ENCODE measurements around the gene CHCHD2.

DNA sequence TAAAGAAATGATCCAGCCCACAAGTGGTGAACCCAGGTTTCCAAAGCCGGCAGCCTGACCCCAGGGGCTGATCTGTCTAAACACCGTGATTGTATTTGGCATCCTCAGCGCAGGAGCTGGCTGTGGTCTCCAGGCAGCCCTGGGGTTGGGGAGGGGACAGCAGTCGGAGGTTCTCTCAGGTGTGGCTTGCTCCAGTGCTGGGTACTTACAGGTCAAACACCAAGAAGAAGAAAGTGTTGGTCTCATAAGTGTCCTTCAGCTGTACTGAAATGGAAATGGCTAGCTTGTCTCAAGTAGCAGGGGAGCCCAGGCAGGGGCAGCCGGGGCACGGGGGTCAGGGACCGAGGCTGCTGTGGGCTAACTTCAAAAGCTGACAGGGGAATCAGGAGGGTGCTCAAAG is 19.5 kb downstream of the CHCHD2 start:
- TF ChIP-seq POLR2A (IDR thresholded peaks at IDR 0.05; ENCODE audit: low read depth, low read length), result no peak
- no peak for TF ChIP-seq TAF1 (IDR thresholded peaks at IDR 0.05; ENCODE audit: low read depth, low read length)
